ENCODE results near the gene CRELD2.

DNA sequence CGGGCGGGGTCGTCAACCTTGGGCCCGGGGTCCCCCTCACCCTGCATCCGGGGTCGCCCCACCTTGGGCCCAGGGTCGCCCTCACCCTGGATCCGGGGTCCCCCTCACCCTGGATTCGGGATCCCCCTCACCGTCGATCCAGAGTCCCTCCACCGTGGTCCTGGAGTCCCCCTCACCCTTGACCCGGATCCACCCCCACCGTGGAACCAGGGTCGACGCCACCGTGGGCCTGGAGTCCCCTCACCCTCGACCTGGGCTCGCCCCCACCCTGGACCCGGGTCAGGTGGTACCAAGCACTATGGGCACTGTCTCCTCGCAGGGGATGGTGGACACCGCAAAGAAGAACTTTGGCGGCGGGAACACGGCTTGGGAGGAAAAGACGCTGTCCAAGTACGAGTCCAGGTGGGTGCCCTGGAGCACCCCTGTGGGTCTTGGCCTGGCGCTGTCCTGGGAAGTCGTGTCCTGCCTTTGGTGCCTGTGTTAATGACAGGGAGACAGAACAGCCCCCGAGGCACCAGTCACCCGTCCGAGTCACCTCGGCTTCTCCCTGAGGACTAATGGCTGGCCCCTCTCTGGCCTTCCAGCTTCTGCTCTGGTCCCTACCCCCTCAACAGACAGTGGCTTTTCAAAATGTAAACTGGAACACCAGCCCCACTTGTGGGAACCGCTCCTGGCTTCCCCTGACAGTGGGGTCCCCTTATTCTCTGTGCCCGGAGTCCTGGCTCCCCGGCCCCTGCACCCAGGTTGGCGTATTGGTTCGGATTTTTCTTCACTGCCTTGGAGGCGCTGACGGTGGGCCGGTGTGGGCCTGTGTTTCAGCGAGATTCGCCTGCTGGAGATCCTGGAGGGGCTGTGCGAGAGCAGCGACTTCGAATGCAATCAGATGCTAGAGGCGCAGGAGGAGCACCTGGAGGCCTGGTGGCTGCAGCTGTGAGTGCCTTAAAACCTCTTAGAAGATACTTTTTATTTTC, 762 bp downstream of the CRELD2 start:
- TF ChIP-seq POLR2A (IDR thresholded peaks at IDR 0.05; ENCODE audit: low read depth, low read length) (no peak), TAF1 (IDR thresholded peaks at IDR 0.05; ENCODE audit: low read depth, low read length) (no peak), POLR2AphosphoS5 (IDR thresholded peaks at IDR 0.05; ENCODE audit: low read depth, low read length) (no peak), PAX5 (IDR thresholded peaks at IDR 0.05; ENCODE audit: insufficient read depth, low read length, severe bottlenecking) (no peak), SPI1 (IDR thresholded peaks at IDR 0.05; ENCODE audit: low read depth, low read length) (no peak)

Data from GM12891 (cell line).